Endothelial cell of umbilical vein (primary cell): Measurements from ENCODE around the gene MCC.

Experiments used
- CTCF ChIP-seq, 2 donors: IDR thresholded peaks; 1 replicate in 1 of 2; 2 replicates in 1 of 2; pipeline ENCODE4 v1.5.1; 2011; ENCODE audit warnings: low read length in 2 of 2, mild to moderate bottlenecking in 2 of 2, moderate library complexity in 2 of 2, control low read depth in 1 of 2, inconsistent platforms in 1 of 2, low read depth in 1 of 2; ENCODE audit not compliant: insufficient read depth in 1 of 2; ENCODE audit errors: extremely low read depth in 1 of 2
- POLR2A ChIP-seq: IDR thresholded peaks from 2 replicates; pipeline ENCODE4 v1.6.1; 2012; ENCODE audit warnings: low read depth, mild to moderate bottlenecking, control low read depth, low read length
- POLR2AphosphoS5 ChIP-seq: IDR thresholded peaks from 2 replicates; pipeline ENCODE4 v1.6.1; 2012; ENCODE audit warnings: low read depth, mild to moderate bottlenecking, control low read depth, low read length, moderate library complexity; ENCODE audit not compliant: insufficient read depth

GRCh38 chr5:113058269-113058668, 430.0 kb downstream of the MCC start:
- TF ChIP-seq CTCF (IDR thresholded peaks at IDR 0.05; ENCODE audit: extremely low read depth in 1 of 2, insufficient read depth in 1 of 2, low read depth in 1 of 2, low read length in 2 of 2) (no peak), POLR2A (no peak), POLR2AphosphoS5 (no peak)
